ENCODE data around the gene RPAIN.

RPAIN gene

GRCh38 chr17:5408186-5408585 is 11.8 kb upstream of the RPAIN start:
- no peak for DNase-seq (ENCODE audit: extremely low spot score)
- ChIA-PET CTCF (no interaction called here), POLR2A (no interaction called here)
- TF ChIP-seq CTCF (IDR thresholded peaks at IDR 0.05; ENCODE audit: control extremely low read depth, extremely low read depth, low read depth, missing control alignments): no peak

GRCh38 chr17:5410594-5411272 is 9.2 kb upstream of the RPAIN start:
- POLR2A ChIA-PET: interaction anchor here (0.6 kb wide), 1 partner anchor 21 kb away, joined by 3 read pairs; no protein-coding TSS in a partner anchor
- CTCF ChIA-PET: interaction anchor here (1.0 to 1.5 kb wide), 3 partner anchors 23 to 29 kb away, joined by 3 to 4 read pairs (median 3); partner anchors contain the start of gene C1QBP
- peak; percentile 22 for DNase-seq (ENCODE audit: extremely low spot score)
- no peak for TF ChIP-seq CTCF (IDR thresholded peaks at IDR 0.05; ENCODE audit: control extremely low read depth, extremely low read depth, low read depth, missing control alignments)

GRCh38 chr17:5413682-5414081 is 6.3 kb upstream of the RPAIN start:
- POLR2A ChIA-PET: interaction anchor here (0.7 kb wide), 1 partner anchor 33 kb away, joined by 3 read pairs; no protein-coding TSS in a partner anchor
- TF ChIP-seq CTCF (IDR thresholded peaks at IDR 0.05; ENCODE audit: control extremely low read depth, extremely low read depth, low read depth, missing control alignments): no peak
- CTCF ChIA-PET: interaction anchor here (1.4 to 2.6 kb wide), 2 partner anchors 9 to 25 kb away, joined by 4 to 11 read pairs; partner anchors contain the start of gene C1QBP
- DNase-seq (ENCODE audit: extremely low spot score): no peak

- no peak for DNase-seq (ENCODE audit: extremely low spot score)
- ChIA-PET CTCF (interaction anchor here (1.6 to 2.0 kb wide), 3 partner anchors 11 to 22 kb away, joined by 3 to 8 read pairs (median 7); partner anchors contain the start of gene C1QBP), POLR2A (no interaction called here)
- TF ChIP-seq CTCF (IDR thresholded peaks at IDR 0.05; ENCODE audit: control extremely low read depth, extremely low read depth, low read depth, missing control alignments): no peak
Observed at GRCh38 chr17:5416901-5417300, 3.1 kb upstream of the RPAIN start.

- CTCF ChIA-PET: interaction anchor here (0.7 to 1.1 kb wide), 4 partner anchors 13 to 169 kb away, joined by 3 to 10 read pairs (median 4); partner anchors contain the start of gene C1QBP
- POLR2A ChIA-PET: interaction anchor here (0.6 to 1.0 kb wide), 3 partner anchors 16 to 130 kb away, joined by 3 to 4 read pairs (median 4); partner anchors contain the start of gene C1QBP
- TF ChIP-seq CTCF (IDR thresholded peaks at IDR 0.05; ENCODE audit: control extremely low read depth, extremely low read depth, low read depth, missing control alignments): no peak
- peak; percentile 79 for DNase-seq (ENCODE audit: extremely low spot score)
Observed at GRCh38 chr17:5418858-5419355, 1.1 kb upstream of the RPAIN start.

GRCh38 chr17:5419356-5419958 is 525 bp upstream of the RPAIN start, which contains the start of gene NUP88:
Gene NUP88, minus strand, starts transcription at chr17:5419662. Its CDS starts 12 bp downstream, at chr17:5419650.
- TF ChIP-seq CTCF (IDR thresholded peaks at IDR 0.05; ENCODE audit: control extremely low read depth, extremely low read depth, low read depth, missing control alignments): no peak
- peak; percentile 97 for DNase-seq (ENCODE audit: extremely low spot score)
- ChIA-PET CTCF (interaction anchor here (0.7 to 1.1 kb wide), 4 partner anchors 13 to 169 kb away, joined by 3 to 10 read pairs (median 4); partner anchors contain the start of gene C1QBP), POLR2A (interaction anchor here (0.6 to 1.0 kb wide), 3 partner anchors 16 to 130 kb away, joined by 3 to 4 read pairs (median 4); partner anchors contain the start of gene C1QBP)

All from GM10248 (cell line).